K562 (cell line): ENCODE results near the gene SHC1. TPM values are rescaled to one million over a fixed set of nuclear protein-coding genes. Genes with fewer than 3 reads are reported as not detected.
A peak's percentile ranks its signal among the peaks of the same experiment; 100 is the strongest.

Source experiments
- ATF6 ChIP-seq: sonication (generic); formaldehyde crosslinking; IDR thresholded peaks from 2 replicates; pipeline ENCODE4 v1.4.0; 2020; ENCODE audit warnings: mild to moderate bottlenecking, missing genetic modification reagents
- CBX1 ChIP-seq: sonication (generic); IDR thresholded peaks from 2 replicates; pipeline ENCODE4 v1.6.1; 2016; ENCODE audit warnings: antibody characterized with exemption, low read depth, mild to moderate bottlenecking
- DPF2 ChIP-seq: fragments of 450-650 bp; IDR thresholded peaks from 2 replicates; pipeline ENCODE4 v1.6.1; 2016
- E2F3 ChIP-seq: fragments of 250-450 bp; sonication (Bioruptor Pico); IDR thresholded peaks from 2 replicates; pipeline ENCODE4 v1.4.0; 2020; ENCODE audit warnings: mild to moderate bottlenecking
- EP400 ChIP-seq: fragments of 450-650 bp; IDR thresholded peaks from 2 replicates; pipeline ENCODE4 v1.6.1; 2017; ENCODE audit warnings: antibody characterized with exemption, mild to moderate bottlenecking, moderate library complexity
- ETV5 ChIP-seq: sonication (generic); formaldehyde crosslinking; IDR thresholded peaks from 2 replicates; pipeline ENCODE4 v1.4.0; 2020; ENCODE audit warnings: low read depth, mild to moderate bottlenecking, missing genetic modification reagents
- FOXP1 ChIP-seq: sonication (generic); formaldehyde crosslinking; IDR thresholded peaks from 2 replicates; pipeline ENCODE4 v1.8.0; 2022; ENCODE audit warnings: mild to moderate bottlenecking, missing genetic modification reagents
- GABPB1 ChIP-seq: sonication (generic); formaldehyde crosslinking; IDR thresholded peaks from 2 replicates; pipeline ENCODE4 v1.8.0; 2022; ENCODE audit warnings: mild to moderate bottlenecking, missing genetic modification reagents
- HBP1 ChIP-seq: fragments of 450-650 bp; formaldehyde crosslinking; IDR thresholded peaks from 2 replicates; pipeline ENCODE4 v1.4.0; 2022; ENCODE audit warnings: missing genetic modification characterization
- HNRNPLL ChIP-seq: fragments of 200-400 bp; formaldehyde crosslinking; IDR thresholded peaks from 2 replicates; pipeline ENCODE4 v1.6.1; 2017; ENCODE audit warnings: low read length, low read depth, mild to moderate bottlenecking; ENCODE audit not compliant: poor library complexity, severe bottlenecking
- LARP7 ChIP-seq: fragments of 450-650 bp; IDR thresholded peaks from 2 replicates; pipeline ENCODE4 v1.6.1; 2016
- MXD1 ChIP-seq: fragments of 250-450 bp; sonication (Bioruptor Pico); IDR thresholded peaks from 2 replicates; pipeline ENCODE4 v1.8.0; 2021; ENCODE audit warnings: borderline replicate concordance, mild to moderate bottlenecking, moderate library complexity; ENCODE audit not compliant: poor library complexity, severe bottlenecking
- NCOR1 ChIP-seq: fragments of 450-650 bp; IDR thresholded peaks from 2 replicates; pipeline ENCODE4 v1.6.1; 2016; ENCODE audit warnings: mild to moderate bottlenecking, moderate library complexity
- NEUROD1 ChIP-seq: fragments of 150-350 bp; IDR thresholded peaks from 2 replicates; pipeline ENCODE4 v1.6.1; 2014; ENCODE audit warnings: borderline replicate concordance, low read length, low read depth; ENCODE audit not compliant: partially characterized antibody
- RFX5 ChIP-seq: IDR thresholded peaks from 2 replicates; pipeline ENCODE4 v1.6.1; 2011; ENCODE audit warnings: low read depth, mild to moderate bottlenecking, improper control_type of control experiment, low read length
- RHOXF2B ChIP-seq: fragments of 250-450 bp; sonication (Bioruptor Pico); conservative IDR thresholded peaks from 2 replicates; pipeline ENCODE4 v1.5.1; 2021
- SRSF1 ChIP-seq: fragments of 200-400 bp; formaldehyde crosslinking; IDR thresholded peaks from 2 replicates; pipeline ENCODE4 v1.6.1; 2017; ENCODE audit warnings: mild to moderate bottlenecking, low read depth, low read length, moderate library complexity
- TAL1 ChIP-seq: fragments of 450-650 bp; IDR thresholded peaks from 2 replicates; pipeline ENCODE4 v1.6.1; 2016; ENCODE audit warnings: mild to moderate bottlenecking
- THAP7 ChIP-seq: fragments of 250-450 bp; sonication (Bioruptor Pico); IDR thresholded peaks from 2 replicates; pipeline ENCODE4 v1.5.0; 2021
- U2AF1 ChIP-seq: fragments of 200-400 bp; formaldehyde crosslinking; optimal IDR thresholded peaks from 2 replicates; pipeline ENCODE3; 2017; ENCODE audit warnings: mild to moderate bottlenecking, low read depth, low read length, moderate library complexity
- ZNF143 ChIP-seq: sonication (generic); formaldehyde crosslinking; IDR thresholded peaks from 2 replicates; pipeline ENCODE4 v1.9.0; 2022; ENCODE audit warnings: mild to moderate bottlenecking, missing genetic modification reagents
- ZNF165 ChIP-seq: fragments of 250-450 bp; sonication (Bioruptor Pico); IDR thresholded peaks from 2 replicates; pipeline ENCODE4 v1.4.0; 2020; ENCODE audit warnings: borderline replicate concordance
- ZNF324 ChIP-seq: fragments of 250-450 bp; sonication (Bioruptor Pico); IDR thresholded peaks from 2 replicates; pipeline ENCODE4 v1.4.0; 2020; ENCODE audit warnings: mild to moderate bottlenecking
- ZNF511 ChIP-seq: sonication (generic); formaldehyde crosslinking; IDR thresholded peaks from 2 replicates; pipeline ENCODE4 v1.8.0; 2022; ENCODE audit warnings: mild to moderate bottlenecking, missing genetic modification reagents
- ZNF584 ChIP-seq: fragments of 200-800 bp; sonication (Bioruptor generic); IDR thresholded peaks from 2 replicates; pipeline ENCODE4 v1.6.1; 2016; ENCODE audit warnings: low read depth, mild to moderate bottlenecking, missing genetic modification characterization, missing compliant biosample characterization
- ZNF707 ChIP-seq: fragments of 250-450 bp; sonication (Bioruptor Pico); conservative IDR thresholded peaks from 2 replicates; pipeline ENCODE4 v1.8.0; 2022; ENCODE audit warnings: inconsistent platforms, mild to moderate bottlenecking, moderate library complexity
- polyA plus RNA-seq, 8 experiments: library from polyadenylated mRNA; depleted of rRNA in 4 of 8; stranded (reverse) in 5 of 8; unstranded in 3 of 8; fragments of >200 nt; fragmentation: Nextera tagmentation in 2 of 8; fragmentation: Illumina TruSeq in 1 of 8; extraction: Ambion mirVana in 2 of 8; extraction: Trizol in 1 of 8; gene quantifications; 2 replicates each; pipeline versions ENCODE4 v1.2.1 to v1.2.3, GENCODE V29; 2011 to 2014; ENCODE audit warnings: inconsistent platforms in 1 of 8, missing spikeins in 1 of 8
- total RNA-seq, 7 experiments: library from RNA; depleted of rRNA in 6 of 7; stranded (reverse); fragments of >200 nt in 6 of 7; fragmentation: Illumina TruSeq in 2 of 7; extraction: Trizol in 2 of 7; gene quantifications; 2 replicates each; pipeline versions ENCODE4 v1.2.1 to v1.2.3, GENCODE V29; 2011 to 2021; ENCODE audit warnings: low replicate concordance in 1 of 7

The SHC1 gene
- total and polyA plus RNA-seq, 9 of the 15 experiments (the other 6 are each of a cell fraction or from before 2014, with no cell fraction given), result 4.1 to 113 (median 51.9) TPM

GRCh38 chr1:154936555-154937084, 33.9 kb downstream of the SHC1 start, which contains the start of gene PMVK (continued):
- TF ChIP-seq SRSF1 (no peak), U2AF1 (no peak), ZNF584 (CRISPR knock-in tag) (peak; percentile 35; the same call in 1 of the 2 replicates), ZNF143 (CRISPR knock-in tag) (no peak), ATF6 (CRISPR knock-in tag) (peak; percentile 99), LARP7 (peak; percentile 59; the same call in 1 of the 2 replicates), HNRNPLL (no peak), ETV5 (CRISPR knock-in tag) (peak; percentile 96), GABPB1 (CRISPR knock-in tag) (peak; percentile 86), EP400 (peak; percentile 88; the same call in 1 of the 2 replicates), ZNF324 (CRISPR knock-in tag) (no peak), HBP1 (CRISPR knock-in tag) (no peak), TAL1 (no peak; the same call in 1 of the 2 replicates), ZNF511 (CRISPR knock-in tag) (peak; percentile 98), THAP7 (CRISPR knock-in tag) (0 out of 2 replicates have a peak, but pooled peaks have one; percentile 16), FOXP1 (CRISPR knock-in tag) (peak; percentile 97), MXD1 (CRISPR knock-in tag) (no peak), CBX1 (peak; percentile 90), RHOXF2B (CRISPR knock-in tag) (no peak), E2F3 (CRISPR knock-in tag) (no peak), DPF2 (peak; percentile 13; the same call in 1 of the 2 replicates), NCOR1 (no peak), ZNF707 (CRISPR knock-in tag) (no peak), NEUROD1 (peak; percentile 72), RFX5 (no peak), ZNF165 (CRISPR knock-in tag) (no peak)
